Astrocyte (in vitro differentiated cells and primary cell): ENCODE measurements around the gene MICALL2.

Source experiments
- EZH2 ChIP-seq: IDR thresholded peaks from 2 replicates; pipeline ENCODE4 v1.6.1; 2012; ENCODE audit warnings: mild to moderate bottlenecking, low read length, inconsistent platforms; ENCODE audit not compliant: insufficient read depth
- TF ChIP-seq, protein P1 (sequence below): IDR thresholded peaks from 2 replicates; pipeline ENCODE4 v1.5.1; 2011; ENCODE audit warnings: low read depth, mild to moderate bottlenecking, inconsistent platforms, low read length, moderate library complexity; ENCODE audit not compliant: insufficient read depth

GRCh38 chr7:1461646-1462375 lies 2.5 kb upstream of the MICALL2 start:
- TF ChIP-seq, protein P1, sequence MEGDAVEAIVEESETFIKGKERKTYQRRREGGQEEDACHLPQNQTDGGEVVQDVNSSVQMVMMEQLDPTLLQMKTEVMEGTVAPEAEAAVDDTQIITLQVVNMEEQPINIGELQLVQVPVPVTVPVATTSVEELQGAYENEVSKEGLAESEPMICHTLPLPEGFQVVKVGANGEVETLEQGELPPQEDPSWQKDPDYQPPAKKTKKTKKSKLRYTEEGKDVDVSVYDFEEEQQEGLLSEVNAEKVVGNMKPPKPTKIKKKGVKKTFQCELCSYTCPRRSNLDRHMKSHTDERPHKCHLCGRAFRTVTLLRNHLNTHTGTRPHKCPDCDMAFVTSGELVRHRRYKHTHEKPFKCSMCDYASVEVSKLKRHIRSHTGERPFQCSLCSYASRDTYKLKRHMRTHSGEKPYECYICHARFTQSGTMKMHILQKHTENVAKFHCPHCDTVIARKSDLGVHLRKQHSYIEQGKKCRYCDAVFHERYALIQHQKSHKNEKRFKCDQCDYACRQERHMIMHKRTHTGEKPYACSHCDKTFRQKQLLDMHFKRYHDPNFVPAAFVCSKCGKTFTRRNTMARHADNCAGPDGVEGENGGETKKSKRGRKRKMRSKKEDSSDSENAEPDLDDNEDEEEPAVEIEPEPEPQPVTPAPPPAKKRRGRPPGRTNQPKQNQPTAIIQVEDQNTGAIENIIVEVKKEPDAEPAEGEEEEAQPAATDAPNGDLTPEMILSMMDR: no peak
- no peak for TF ChIP-seq EZH2
